GM12872 (cell line): Measurements from ENCODE around the gene ARHGAP11B.
"Not testable (repeated sequence)": the region's sequence is repeated elsewhere in the genome, so short reads cannot be mapped to it uniquely, and the experiment has no call there.

Source experiments
- CTCF ChIP-seq: IDR thresholded peaks from 3 replicates; pipeline ENCODE4 v1.5.1; 2011; ENCODE audit warnings: low read depth, mild to moderate bottlenecking, low read length, moderate library complexity; ENCODE audit not compliant: insufficient read depth

ARHGAP11B gene

DNA sequence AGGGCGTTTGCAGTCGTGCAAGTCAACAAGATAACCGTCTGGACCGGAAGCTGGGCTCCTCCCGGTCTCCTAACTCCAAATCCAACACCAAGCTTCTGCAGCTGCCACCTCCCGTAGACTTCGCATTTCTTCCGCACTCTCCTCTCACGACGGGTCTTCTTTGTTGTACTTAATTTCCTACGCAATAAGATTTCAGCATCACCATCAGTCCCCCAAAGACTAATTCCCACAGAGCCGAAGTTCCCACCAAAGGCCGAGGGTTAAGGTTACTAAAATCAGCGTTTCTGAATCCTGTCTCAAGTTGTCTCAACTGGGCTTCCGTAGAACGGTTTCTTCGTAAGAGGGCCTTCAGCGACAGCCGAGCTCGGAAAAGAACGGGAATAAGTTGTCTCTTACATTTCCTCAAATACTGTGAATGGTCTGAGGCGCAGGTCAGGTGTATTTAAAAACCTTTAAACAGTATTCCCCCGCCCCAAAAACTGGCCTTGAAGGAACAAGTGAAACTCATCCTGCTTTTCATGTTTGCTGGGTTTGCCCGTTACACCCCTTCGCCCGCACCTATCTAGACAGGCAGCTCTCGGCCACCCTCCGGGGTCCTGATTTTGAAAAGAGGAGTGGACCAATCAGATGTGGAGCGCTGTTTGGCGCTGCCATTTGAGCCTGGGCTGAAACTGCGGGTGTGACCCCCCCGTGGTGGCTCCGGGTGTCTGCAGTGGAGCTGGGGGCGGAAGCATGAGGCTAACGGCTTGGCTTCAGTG lies at the start of gene ARHGAP11B:
ARHGAP11B (plus strand) TSS at position 693 of the 758 bp plus-strand sequence.
- TF ChIP-seq CTCF: peak; percentile 21; the same call in 1 of the 3 replicates

- not testable (repeated sequence) for TF ChIP-seq CTCF
Measured at GRCh38 chr15:30603796-30604195, 22.1 kb upstream of the ARHGAP11B start, which contains the start of gene GOLGA8H. Gene GOLGA8H, plus strand, starts transcription at chr15:30604028. Its CDS starts 98 bp downstream, at chr15:30604126.

- TF ChIP-seq CTCF: no peak
Measured at GRCh38 chr15:30650012-30650929, 24.3 kb downstream of the ARHGAP11B start.

- 0 out of 3 replicates have a peak, but pooled peaks have one; percentile 24 for TF ChIP-seq CTCF
Measured at GRCh38 chr15:30661154-30661553, 35.2 kb downstream of the ARHGAP11B start.

- no peak for TF ChIP-seq CTCF
Measured at GRCh38 chr15:30670056-30670455, 44.1 kb downstream of the ARHGAP11B start.

DNA sequence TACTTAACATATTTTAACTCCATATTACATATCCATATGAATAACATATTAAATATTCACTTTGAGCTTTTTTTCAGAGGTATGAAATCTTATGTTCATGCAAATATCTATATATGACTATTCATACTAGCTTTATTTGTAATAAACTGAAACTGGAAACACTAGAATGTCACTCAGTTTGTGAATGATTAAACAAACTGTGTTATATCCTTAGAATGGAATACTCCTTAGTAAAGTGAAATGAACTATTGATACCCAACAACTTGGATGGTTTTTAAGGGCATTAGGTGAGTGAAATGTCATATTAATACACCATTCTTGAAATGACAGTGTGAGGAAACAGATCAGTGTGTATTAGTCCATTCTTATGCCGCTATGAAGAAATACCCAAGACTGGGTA lies 45.4 kb downstream of the ARHGAP11B start:
- no peak for TF ChIP-seq CTCF

DNA sequence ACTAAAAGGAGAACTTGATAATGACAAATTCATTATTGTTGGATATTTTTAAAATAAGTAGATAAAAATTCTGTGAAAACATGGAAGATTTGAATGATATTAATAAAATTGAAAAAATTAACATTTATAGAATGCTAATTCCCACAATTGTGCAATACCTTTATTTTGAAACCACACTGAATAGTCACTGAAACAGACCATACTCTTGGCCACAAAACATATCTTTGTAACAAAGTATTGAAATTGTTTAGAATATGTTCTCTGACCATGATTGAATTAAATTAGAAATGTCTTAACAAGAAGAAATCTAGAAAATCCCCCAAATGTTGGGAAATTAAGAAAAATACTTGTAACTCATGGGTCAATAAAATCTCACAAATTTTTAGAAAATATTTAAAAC lies 49.2 kb downstream of the ARHGAP11B start:
- TF ChIP-seq CTCF: no peak
